WTC11 (cell line): Measurements from ENCODE around the gene CTIF. TPM values are rescaled to one million over a fixed set of nuclear protein-coding genes. Genes with fewer than 3 reads are reported as not detected.
A peak's percentile ranks its signal among the peaks of the same experiment; 100 is the strongest.

Experiments
- ATAC-seq: fragments of 200-7000 bp; cut with Tn5 transposase; 2 replicates; pipeline ENCODE4 v1.10.0; 2021; ENCODE audit warnings: mild to moderate bottlenecking, moderate library complexity
- CTCF ChIA-PET: fragments of 300-600 bp; sonication (Branson Sonifier 250); formaldehyde crosslinking; loops from one replicate; lab custom pipeline; 2021; ENCODE audit warnings: antibody characterized with exemption; lab: Charles Lee
- POLR2A ChIA-PET: fragments of 350-600 bp; sonication (Branson Sonifier 250); formaldehyde crosslinking; loops from one replicate; lab custom pipeline; 2021; ENCODE audit warnings: antibody characterized with exemption; lab: Charles Lee
- DNase-seq: peaks from one replicate; pipeline ENCODE4 v3.0.0; 2021; ENCODE audit warnings: low spot score
- H3K27ac Mint-ChIP-seq: 2 replicates; pipeline ENCODE4 v1.8.0; 2021; ENCODE audit warnings: mixed read lengths
- H3K27me3 Mint-ChIP-seq: 2 replicates; pipeline ENCODE4 v1.8.0; 2021; ENCODE audit warnings: low read depth, mild to moderate bottlenecking, moderate library complexity, mixed read lengths
- H3K36me3 Mint-ChIP-seq: 2 replicates; pipeline ENCODE4 v1.8.0; 2021; ENCODE audit warnings: mixed read lengths
- H3K4me1 Mint-ChIP-seq: 2 replicates; pipeline ENCODE4 v1.8.0; 2022; ENCODE audit warnings: mixed read lengths
- H3K4me3 Mint-ChIP-seq: 2 replicates; pipeline ENCODE4 v1.8.0; 2021; ENCODE audit warnings: mild to moderate bottlenecking, moderate library complexity, mixed read lengths
- H3K9me3 Mint-ChIP-seq: 2 replicates; pipeline ENCODE4 v1.8.0; 2021; ENCODE audit warnings: mixed read lengths
- CBFB ChIP-seq: sonication (generic); formaldehyde crosslinking; IDR thresholded peaks from 2 replicates; pipeline ENCODE4 v1.8.1; 2022; ENCODE audit warnings: mild to moderate bottlenecking, low read depth, missing genetic modification reagents
- CTCF ChIP-seq: fragments of 200-600 bp; IDR thresholded peaks from 2 replicates; pipeline ENCODE4 v1.8.0; 2022; ENCODE audit warnings: antibody characterized with exemption
- E2F1 ChIP-seq: sonication (generic); formaldehyde crosslinking; IDR thresholded peaks from 2 replicates; pipeline ENCODE4 v1.8.0; 2022; ENCODE audit warnings: mild to moderate bottlenecking, missing genetic modification reagents
- GTF2I ChIP-seq: fragments of 250-450 bp; sonication (Bioruptor Pico); conservative IDR thresholded peaks from 2 replicates; pipeline ENCODE4 v1.4.0; 2021; ENCODE audit warnings: mild to moderate bottlenecking
- IRF2 ChIP-seq: sonication (generic); formaldehyde crosslinking; IDR thresholded peaks from 2 replicates; pipeline ENCODE4 v1.8.0; 2022; ENCODE audit warnings: low read depth, missing genetic modification reagents, borderline replicate concordance
- NR3C1 ChIP-seq: sonication (generic); formaldehyde crosslinking; conservative IDR thresholded peaks from 2 replicates; pipeline ENCODE4 v1.8.1; 2023; ENCODE audit warnings: low read depth, mild to moderate bottlenecking, missing genetic modification reagents
- ZMAT4 ChIP-seq: fragments of 250-450 bp; sonication (Bioruptor Pico); IDR thresholded peaks from 2 replicates; pipeline ENCODE4 v1.9.0; 2021; ENCODE audit warnings: mild to moderate bottlenecking
- microRNA-seq: library from miRNA; unstranded; fragments of <30 nt; microRNA quantifications from one replicate; pipeline ENCODE4 v1.2.0, GENCODE V29; 2022; ENCODE audit warnings: borderline number of aligned reads
- total RNA-seq: library from RNA; stranded (reverse); gene quantifications from 3 replicates; pipeline ENCODE4 v1.2.3, GENCODE V29; 2021

Gene CTIF
- total RNA-seq, 1 experiment from 2014 or later: 28.5 TPM

- H3K27me3 Mint-ChIP-seq: no peaks in the 10 kb centered on the region
- peaks cover 18% of the 10 kb centered on the region for H3K4me1 Mint-ChIP-seq
- TF ChIP-seq IRF2 (CRISPR knock-in tag) (no peak), NR3C1 (CRISPR knock-in tag) (no peak), ZMAT4 (CRISPR knock-in tag) (no peak), E2F1 (CRISPR knock-in tag) (no peak), CBFB (no peak), GTF2I (no peak), CTCF (no peak)
- H3K4me3 Mint-ChIP-seq: no peak overlapping the region
- CTCF ChIA-PET: interaction anchor here (1.1 kb wide), 2 partner anchors 14 to 140 kb away, joined by 3 read pairs; no protein-coding TSS in a partner anchor
- peak overlapping the region; percentile 63; the same call in 1 of the 2 replicates for H3K27ac Mint-ChIP-seq
- peaks cover 2% of the 10 kb centered on the region; the same call in 1 of the 2 replicates for H3K9me3 Mint-ChIP-seq
- H3K36me3 Mint-ChIP-seq: no peaks in the 10 kb centered on the region
- DNase-seq: peak; percentile 4
- POLR2A ChIA-PET: interaction anchor here (0.7 kb wide), 1 partner anchor 196 kb away, joined by 3 read pairs; no protein-coding TSS in a partner anchor
- ATAC-seq: no peak
Observed at GRCh38 chr18:48910972-48911545, 372.2 kb downstream of the CTIF start.

Small RNAs within 50 kb of the gene (microRNA-seq; reads per million reads assigned to microRNA genes)
- not detected for gene MIR4743

Other genes starting within 250 kb of the CTIF start
- gene ZBTB7C, start 129.6 kb upstream of the CTIF start, total RNA-seq: 0.39 to 0.60 TPM (median 0.48 TPM) in 3 replicates